K562 (cell line): ENCODE results near the gene IGF2. TPM values are rescaled to one million over a fixed set of nuclear protein-coding genes. Genes with fewer than 3 reads are reported as not detected.

Source experiments
- ATAC-seq: fragments of 200-7000 bp; cut with Tn5 transposase; 3 replicates; pipeline ENCODE4 v1.9.1; 2020; ENCODE audit warnings: moderate library complexity
- BruUV-seq: library from RNA; stranded (reverse); fragments of 400-500 nt; replicated peaks from 2 replicates; lab custom pipeline; 2021; lab: Mats Ljungman, UMichigan
- CTCF ChIA-PET: fragments of 300-600 bp; formaldehyde crosslinking; extraction: SDS; loops from one replicate; lab custom pipeline; 2021; ENCODE audit warnings: low intra/inter-chr PET ratio; lab: Yijun Ruan, JAX
- POLR2A ChIA-PET: fragments of 300-600, 350-650 bp; sonication (Branson Sonifier 250); formaldehyde crosslinking; extraction: SDS; loops from one replicate; lab custom pipeline; 2021; ENCODE audit warnings: antibody characterized with exemption, inconsistent platforms; lab: Yijun Ruan, JAX
- DNase-seq, 4 experiments: peaks; one replicate each; pipeline versions ENCODE4 v3.0.0 to v3.0.0-alpha.2; 2011 to 2018; ENCODE audit warnings: low spot score in 3 of 4, mixed read lengths in 3 of 4; ENCODE audit errors: extremely low read depth in 1 of 4
- FAIRE-seq: peaks from 2 replicates; lab custom pipeline; 2011; peaks lifted over from hg19 to GRCh38; lab: Jason Lieb, UNC
- H2AFZ ChIP-seq: 2 replicates; pipeline ENCODE4 v1.6.0; 2011; ENCODE audit warnings: low read depth, low read length, control low read depth, inconsistent platforms
- H3K27ac ChIP-seq: fragments of 200-600 bp; 3 replicates; pipeline ENCODE4 v1.8.0; 2011; ENCODE audit warnings: low read depth, mild to moderate bottlenecking, control low read depth, inconsistent platforms, low read length, moderate library complexity, mixed read lengths; ENCODE audit errors: extremely low read depth
- H3K27me3 ChIP-seq, 2 experiments: fragments of 300-600 bp in 1 of 2; 2 replicates in 1 of 2; 3 replicates in 1 of 2; pipeline versions ENCODE4 v1.6.0 to v1.8.0; 2011; ENCODE audit warnings: inconsistent platforms in 2 of 2, low read length in 2 of 2, mild to moderate bottlenecking in 1 of 2, mixed read lengths in 1 of 2, moderate library complexity in 1 of 2; ENCODE audit not compliant: control insufficient read depth in 2 of 2, insufficient read depth in 2 of 2
- H3K36me3 ChIP-seq: fragments of 300-600 bp; 3 replicates; pipeline ENCODE4 v1.8.0; 2011; ENCODE audit warnings: mild to moderate bottlenecking, low read length, inconsistent platforms; ENCODE audit not compliant: control insufficient read depth, insufficient read depth
- H3K4me1 ChIP-seq, 2 experiments: fragments of 200-600 bp in 1 of 2; replicated peaks in 1 of 2; 2 replicates in 1 of 2; 3 replicates in 1 of 2; pipeline versions ENCODE4 v1.5.1 to v1.8.0; 2011; ENCODE audit warnings: inconsistent platforms in 2 of 2, low read length in 2 of 2, mild to moderate bottlenecking in 1 of 2, mixed read lengths in 1 of 2, moderate library complexity in 1 of 2; ENCODE audit not compliant: control insufficient read depth in 2 of 2, insufficient read depth in 2 of 2
- H3K4me2 ChIP-seq: 2 replicates; pipeline ENCODE4 v1.6.1; 2011; ENCODE audit warnings: low read length, control low read depth, inconsistent platforms, mixed read lengths; ENCODE audit not compliant: insufficient read depth
- H3K4me3 ChIP-seq: fragments of 200-600 bp; sonication (generic), shearing (Covaris generic); 2 replicates; pipeline ENCODE4 v1.5.1; 2016; ENCODE audit warnings: control low read depth, inconsistent platforms
- H3K79me2 ChIP-seq: fragments of 200-600 bp; 3 replicates; pipeline ENCODE4 v1.8.0; 2011; ENCODE audit warnings: low read length, inconsistent platforms; ENCODE audit not compliant: control insufficient read depth, insufficient read depth
- H3K9ac ChIP-seq, 2 experiments: 2 replicates each; pipeline versions ENCODE4 v1.6.0 to v1.6.1; 2011; ENCODE audit warnings: low read depth in 2 of 2, low read length in 2 of 2, control low read depth in 1 of 2, inconsistent platforms in 1 of 2, mild to moderate bottlenecking in 1 of 2, mixed read lengths in 1 of 2; ENCODE audit not compliant: insufficient read depth in 1 of 2
- H3K9me1 ChIP-seq: one replicate; pipeline ENCODE4 v1.6.0; 2011; ENCODE audit warnings: inconsistent platforms, mild to moderate bottlenecking, low read length, moderate library complexity; ENCODE audit not compliant: control insufficient read depth, insufficient read depth
- H3K9me3 ChIP-seq: replicated peaks from 2 replicates; pipeline ENCODE4 v1.5.1; 2011; ENCODE audit warnings: low read depth, low read length, inconsistent platforms; ENCODE audit not compliant: control insufficient read depth, insufficient read depth
- H4K20me1 ChIP-seq: replicated peaks from 2 replicates; pipeline ENCODE4 v1.6.1; 2011; ENCODE audit warnings: low read length, inconsistent platforms, mixed read lengths; ENCODE audit not compliant: control insufficient read depth, insufficient read depth
- E2F3 ChIP-seq: fragments of 250-450 bp; sonication (Bioruptor Pico); IDR thresholded peaks from 2 replicates; pipeline ENCODE4 v1.4.0; 2020; ENCODE audit warnings: mild to moderate bottlenecking
- ELF4 ChIP-seq: fragments of 450-650 bp; formaldehyde crosslinking; IDR thresholded peaks from 2 replicates; pipeline ENCODE4 v1.4.0; 2022; ENCODE audit warnings: missing genetic modification characterization
- HES1 ChIP-seq: fragments of 450-650 bp; IDR thresholded peaks from 2 replicates; pipeline ENCODE4 v1.6.1; 2016; ENCODE audit warnings: low read depth, mild to moderate bottlenecking, moderate library complexity
- KAT7 ChIP-seq: sonication (generic); formaldehyde crosslinking; IDR thresholded peaks from 2 replicates; pipeline ENCODE4 v1.8.0; 2022; ENCODE audit warnings: missing genetic modification reagents, mild to moderate bottlenecking, borderline replicate concordance
- REST ChIP-seq, 2 experiments: fragments of 450-650 bp; formaldehyde crosslinking in 1 of 2; IDR thresholded peaks; 2 replicates each; pipeline versions ENCODE4 v1.4.0 to v1.6.1; 2014 to 2020; ENCODE audit warnings: mild to moderate bottlenecking in 2 of 2, borderline replicate concordance in 1 of 2, low read depth in 1 of 2
- SMARCA5 ChIP-seq: fragments of 450-650 bp; IDR thresholded peaks from 2 replicates; pipeline ENCODE4 v1.6.1; 2016
- SMC3 ChIP-seq: conservative IDR thresholded peaks from 2 replicates; pipeline ENCODE4 v1.6.1; 2011; ENCODE audit warnings: low read depth, low read length, improper control_type of control experiment; ENCODE audit not compliant: insufficient read depth
- ZBTB1 ChIP-seq: sonication (generic); formaldehyde crosslinking; IDR thresholded peaks from 2 replicates; pipeline ENCODE4 v1.8.1; 2023; ENCODE audit warnings: missing genetic modification reagents, low read depth, mild to moderate bottlenecking, borderline replicate concordance
- ZBTB17 ChIP-seq: fragments of 450-650 bp; formaldehyde crosslinking; IDR thresholded peaks from 2 replicates; pipeline ENCODE4 v1.4.0; 2020; ENCODE audit warnings: mild to moderate bottlenecking
- ZFP36 ChIP-seq: fragments of 150-350 bp; IDR thresholded peaks from 2 replicates; pipeline ENCODE4 v1.6.1; 2018; ENCODE audit warnings: low read length, low read depth; ENCODE audit not compliant: partially characterized antibody
- ZNF398 ChIP-seq: fragments of 250-450 bp; sonication (Bioruptor Pico); IDR thresholded peaks from 2 replicates; pipeline ENCODE4 v1.8.0; 2021; ENCODE audit warnings: moderate library complexity, mild to moderate bottlenecking, inconsistent platforms
- whole genome bisulfite sequencing: fragments of 100-300 bp; shearing (Covaris generic); methylation state at CpG from one replicate; pipeline ENCODE4 v1.1.6; 2016; ENCODE audit warnings: low coverage, mixed read lengths; ENCODE audit not compliant: insufficient coverage; ENCODE audit errors: missing lambda C conversion rate; 5-methylcytosine and 5-hydroxymethylcytosine counted together
- in situ Hi-C: fragments of 300-500 bp; cut with MboI; formaldehyde crosslinking; loops from 4 replicates; pipeline ENCODE4 v1.15.0; 2018; ENCODE audit warnings: inconsistent platforms, mixed read lengths
- intact Hi-C: fragments of 100-400 bp; cut with micrococcal nuclease; formaldehyde crosslinking; loops from 2 replicates; pipeline ENCODE4 v1.14.2; 2022
- polyA plus RNA-seq, 8 experiments: library from polyadenylated mRNA; depleted of rRNA in 4 of 8; stranded (reverse) in 5 of 8; unstranded in 3 of 8; fragments of >200 nt; fragmentation: Nextera tagmentation in 2 of 8; fragmentation: Illumina TruSeq in 1 of 8; extraction: Ambion mirVana in 2 of 8; extraction: Trizol in 1 of 8; gene quantifications; 2 replicates each; pipeline versions ENCODE4 v1.2.1 to v1.2.3, GENCODE V29; 2011 to 2014; ENCODE audit warnings: inconsistent platforms in 1 of 8, missing spikeins in 1 of 8
- total RNA-seq, 7 experiments: library from RNA; depleted of rRNA in 6 of 7; stranded (reverse); fragments of >200 nt in 6 of 7; fragmentation: Illumina TruSeq in 2 of 7; extraction: Trizol in 2 of 7; gene quantifications; 2 replicates each; pipeline versions ENCODE4 v1.2.1 to v1.2.3, GENCODE V29; 2011 to 2021; ENCODE audit warnings: low replicate concordance in 1 of 7

Gene IGF2
- total and polyA plus RNA-seq, 9 of the 15 experiments (the other 6 are each of a cell fraction or from before 2014, with no cell fraction given): 0.16 TPM; not detected in 8

DNA sequence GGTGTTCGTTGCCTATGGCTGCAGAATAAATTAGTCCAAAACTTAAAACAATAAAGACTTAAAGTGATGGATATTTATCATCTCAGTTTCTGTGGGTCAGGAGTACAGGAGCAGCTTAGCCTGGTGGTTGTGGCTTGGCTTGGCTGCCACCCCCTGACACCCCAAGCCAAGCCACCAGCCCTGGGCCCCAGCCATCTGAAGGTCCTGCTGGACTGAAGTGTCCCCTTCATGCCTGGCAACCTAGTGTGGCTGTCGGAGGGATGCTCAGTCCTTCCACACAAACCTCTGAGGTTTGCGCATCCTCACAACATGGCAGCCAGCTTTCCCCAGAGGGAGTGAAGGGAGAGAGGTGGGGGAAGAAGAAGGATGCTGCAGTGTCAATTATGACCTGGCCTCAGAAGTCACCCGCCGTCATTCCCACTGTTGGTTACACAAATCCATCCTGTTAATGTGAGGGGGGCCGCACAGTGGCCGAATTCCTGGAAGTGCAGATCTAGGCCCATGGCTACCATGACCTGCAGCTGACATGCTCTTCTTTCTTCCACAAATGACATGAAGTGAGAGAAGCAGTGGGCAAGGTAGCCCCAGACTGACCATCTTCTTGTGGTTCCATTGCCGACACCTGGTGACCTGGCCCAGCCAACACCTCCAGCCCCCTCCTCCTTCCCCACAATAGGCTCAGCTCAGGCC, 31.1 kb downstream of the IGF2 start:
- 13% methylated on average over 8 of the region's 8 CpGs for whole genome bisulfite sequencing
- no peak overlapping the region for H3K9ac ChIP-seq
- no peak overlapping the region for H3K4me2 ChIP-seq
- H3K4me3 ChIP-seq: no peak overlapping the region
- no peak for FAIRE-seq
- no peaks in the 10 kb centered on the region for H3K36me3 ChIP-seq
- in situ Hi-C loops: no loop called here
- intact Hi-C loops: no loop called here
- BruUV-seq: no TSS peak
- H3K9me3 ChIP-seq: no peaks in the 10 kb centered on the region
- no peak overlapping the region for H2AFZ ChIP-seq
- no peak overlapping the region for H3K27ac ChIP-seq
- DNase-seq: no peak
- ChIA-PET POLR2A (interaction anchor here (0.6 kb wide), 2 partner anchors 39 to 617 kb away, joined by 3 read pairs; no protein-coding TSS in a partner anchor), CTCF (no interaction called here)
- H4K20me1 ChIP-seq: peaks cover 3% of the 10 kb centered on the region; the same call in 1 of the 2 replicates
- H3K9me1 ChIP-seq: no peaks in the 10 kb centered on the region
- H3K27me3 ChIP-seq: peaks cover 10 to 53% of the 10 kb centered on the region in 2 experiments; a peak in 4 of 5 replicates
- H3K79me2 ChIP-seq: no peaks in the 10 kb centered on the region
- peaks cover 0 to 11% of the 10 kb centered on the region in 2 experiments; a peak in 1 of 5 replicates for H3K4me1 ChIP-seq
- ATAC-seq: no peak
- TF ChIP-seq E2F3 (no peak), REST (IDR thresholded peaks at IDR 0.05; ENCODE audit: borderline replicate concordance) (no peak), REST (CRISPR knock-in tag; IDR thresholded peaks at IDR 0.05; ENCODE audit: low read depth) (no peak), SMC3 (no peak), HES1 (no peak), ZNF398 (CRISPR knock-in tag) (no peak), ELF4 (CRISPR knock-in tag) (no peak), KAT7 (CRISPR knock-in tag) (no peak), SMARCA5 (no peak), ZFP36 (no peak), ZBTB1 (CRISPR knock-in tag) (no peak), ZBTB17 (CRISPR knock-in tag) (no peak)
